ENCODE results near the gene AKT1S1.
"Not testable (repeated sequence)": the region's sequence is repeated elsewhere in the genome, so short reads cannot be mapped to it uniquely, and the experiment has no call there.

Gene AKT1S1

GRCh38 chr19:49877020-49877878, at the start of gene AKT1S1, which contains the start of gene TBC1D17:
AKT1S1 (minus strand) TSS chr19:49877355; CDS start chr19:49873295, 4,060 bp downstream.
TBC1D17 (plus strand) TSS chr19:49877702; CDS start chr19:49877724, 22 bp downstream.
- peak; percentile 100 for DNase-seq (ENCODE audit: low spot score)

GRCh38 chr19:49926515-49926914, 49.4 kb upstream of the AKT1S1 start:
- DNase-seq (ENCODE audit: low spot score) = no peak

GRCh38 chr19:49925486-49925885, 48.3 kb upstream of the AKT1S1 start:
- no peak for DNase-seq (ENCODE audit: low spot score)

- DNase-seq (ENCODE audit: low spot score) = not testable (repeated sequence)
Observed at GRCh38 chr19:49924881-49925210, 47.7 kb upstream of the AKT1S1 start.

DNA sequence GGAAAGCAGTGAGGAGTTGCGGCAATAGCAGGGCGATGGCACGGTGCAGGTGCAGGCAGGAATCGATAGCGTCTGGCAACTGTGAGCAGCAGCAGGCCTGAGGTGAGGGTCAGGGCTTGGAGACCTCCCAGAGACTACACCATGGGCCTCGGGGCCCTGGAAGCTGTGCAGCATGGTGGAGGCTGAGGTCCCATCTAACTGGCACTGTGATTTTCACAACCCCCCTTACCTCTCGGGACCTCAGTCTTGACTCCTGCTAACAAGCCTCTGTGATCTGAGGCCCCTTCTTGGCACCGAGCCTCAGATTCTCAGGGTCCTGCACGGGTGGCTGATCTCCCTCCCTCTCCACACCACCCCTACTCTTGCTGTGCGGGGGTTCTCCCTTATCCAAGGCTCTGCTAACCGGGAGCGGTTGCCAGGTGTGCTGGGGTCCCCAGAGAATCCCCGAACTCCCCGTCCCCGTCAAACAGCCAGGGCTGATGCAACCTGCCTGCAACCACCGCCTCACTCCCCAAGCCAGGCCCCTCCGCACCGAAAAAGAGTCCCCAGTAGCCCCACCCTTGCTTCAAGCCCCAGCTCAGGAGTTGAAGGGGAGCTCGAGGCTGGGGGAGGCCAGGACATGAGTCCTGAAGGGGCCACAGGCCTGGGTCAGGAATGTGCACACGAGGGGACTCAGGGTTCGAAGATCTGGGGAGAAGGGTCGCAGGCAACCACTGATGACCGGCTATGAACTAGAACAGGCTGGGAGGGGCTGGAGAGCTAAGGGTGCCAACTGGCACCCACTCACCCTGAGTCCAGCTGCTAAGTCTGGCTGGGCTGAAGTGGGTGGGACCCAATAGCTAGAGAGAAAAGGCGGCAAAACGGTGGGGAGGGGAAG, 47.1 kb upstream of the AKT1S1 start:
- no peak for DNase-seq (ENCODE audit: low spot score)

DNA sequence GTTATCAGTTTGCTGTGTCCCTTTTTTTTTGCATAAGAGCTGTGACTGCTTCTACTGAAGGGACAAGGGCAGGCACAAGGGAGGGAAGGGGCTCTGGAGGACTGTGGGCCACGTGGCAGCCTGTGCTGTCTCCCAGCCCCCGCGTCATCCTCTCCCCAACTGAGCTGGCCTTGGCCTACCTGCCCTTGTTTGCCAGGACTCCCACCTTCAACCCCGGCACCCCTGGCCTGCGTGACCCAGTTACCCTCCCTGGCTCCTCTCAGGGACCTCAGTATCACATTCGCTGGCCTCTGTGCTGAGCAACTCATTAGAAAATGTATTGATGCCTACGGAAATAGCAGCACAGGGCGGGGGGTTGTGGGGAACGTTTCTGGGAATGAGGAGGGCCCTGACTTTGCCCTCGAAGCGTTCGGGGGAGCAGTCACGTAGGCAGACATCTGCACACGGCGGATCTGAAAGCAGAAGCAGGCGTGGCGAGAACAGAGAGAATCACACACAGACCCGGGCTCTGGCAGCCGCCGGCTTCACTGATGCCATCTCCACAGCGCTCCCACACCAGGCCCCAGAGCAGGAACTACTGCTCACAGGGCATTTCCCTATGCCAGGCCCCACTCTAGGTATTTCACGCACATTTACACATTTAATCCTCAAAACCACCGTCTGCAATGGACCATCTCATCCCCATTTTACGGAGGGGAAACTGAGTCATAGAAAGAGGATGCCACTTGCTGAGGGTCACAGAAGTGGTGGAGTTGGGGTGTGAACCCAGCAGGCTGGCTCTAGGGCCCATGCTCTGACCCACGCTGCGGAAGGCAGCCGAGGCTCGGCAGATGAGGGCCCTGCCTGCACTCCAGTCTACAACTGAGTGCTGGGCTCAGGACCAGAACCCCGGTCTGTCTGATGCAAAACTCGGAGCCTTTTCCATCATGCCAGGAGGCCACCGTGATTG, 46.2 kb upstream of the AKT1S1 start:
- no peak for DNase-seq (ENCODE audit: low spot score)

DNA sequence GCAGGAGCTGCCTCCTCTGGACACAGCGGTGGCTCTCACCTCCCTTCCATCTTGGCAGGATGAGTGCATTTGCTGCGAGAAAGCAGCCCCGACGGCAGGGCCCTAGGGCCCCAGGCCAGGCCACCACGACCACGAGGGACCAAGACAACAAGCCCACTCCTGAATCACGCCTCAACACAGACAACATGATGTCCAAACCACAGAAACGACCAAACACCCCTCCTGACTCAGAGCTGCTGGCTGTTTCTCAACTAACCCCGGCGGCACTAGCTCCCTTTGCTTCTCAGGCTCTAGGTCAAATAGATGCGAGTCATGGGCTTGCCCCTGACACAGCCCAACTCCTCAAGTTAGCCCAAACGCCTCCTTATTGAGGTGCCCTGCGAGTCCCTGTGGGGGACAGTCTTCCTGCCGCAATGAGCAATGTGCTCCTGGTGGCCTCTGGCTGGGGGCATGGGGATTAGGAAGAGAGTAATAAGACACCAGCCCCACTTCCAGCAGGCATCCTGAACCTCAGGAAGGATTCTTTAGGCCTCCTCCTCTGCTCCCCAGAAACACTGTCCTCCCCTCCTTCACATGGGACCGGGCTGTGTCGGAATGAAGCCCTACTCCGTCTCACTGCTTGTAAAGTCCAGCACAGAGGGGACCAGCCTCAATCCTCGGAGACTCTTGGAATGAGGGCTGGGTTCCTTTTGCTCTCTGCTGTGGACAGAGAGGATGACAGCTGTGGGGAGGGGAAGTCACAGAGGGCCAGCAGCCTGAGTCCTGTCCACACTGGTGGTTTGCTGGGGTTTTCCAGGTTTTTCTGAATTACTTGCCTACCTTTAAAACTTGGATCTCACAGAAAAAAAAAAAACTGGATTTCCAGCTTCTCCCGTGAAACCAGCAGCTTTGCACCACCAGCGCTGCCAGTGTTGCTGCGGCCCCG, 45.0 kb upstream of the AKT1S1 start:
- peak; percentile 87 for DNase-seq (ENCODE audit: low spot score)

GRCh38 chr19:49920624-49921363, 43.6 kb upstream of the AKT1S1 start:
- DNase-seq (ENCODE audit: low spot score) = no peak

GRCh38 chr19:49918089-49918488, 40.9 kb upstream of the AKT1S1 start:
- no peak for DNase-seq (ENCODE audit: low spot score)

DNA sequence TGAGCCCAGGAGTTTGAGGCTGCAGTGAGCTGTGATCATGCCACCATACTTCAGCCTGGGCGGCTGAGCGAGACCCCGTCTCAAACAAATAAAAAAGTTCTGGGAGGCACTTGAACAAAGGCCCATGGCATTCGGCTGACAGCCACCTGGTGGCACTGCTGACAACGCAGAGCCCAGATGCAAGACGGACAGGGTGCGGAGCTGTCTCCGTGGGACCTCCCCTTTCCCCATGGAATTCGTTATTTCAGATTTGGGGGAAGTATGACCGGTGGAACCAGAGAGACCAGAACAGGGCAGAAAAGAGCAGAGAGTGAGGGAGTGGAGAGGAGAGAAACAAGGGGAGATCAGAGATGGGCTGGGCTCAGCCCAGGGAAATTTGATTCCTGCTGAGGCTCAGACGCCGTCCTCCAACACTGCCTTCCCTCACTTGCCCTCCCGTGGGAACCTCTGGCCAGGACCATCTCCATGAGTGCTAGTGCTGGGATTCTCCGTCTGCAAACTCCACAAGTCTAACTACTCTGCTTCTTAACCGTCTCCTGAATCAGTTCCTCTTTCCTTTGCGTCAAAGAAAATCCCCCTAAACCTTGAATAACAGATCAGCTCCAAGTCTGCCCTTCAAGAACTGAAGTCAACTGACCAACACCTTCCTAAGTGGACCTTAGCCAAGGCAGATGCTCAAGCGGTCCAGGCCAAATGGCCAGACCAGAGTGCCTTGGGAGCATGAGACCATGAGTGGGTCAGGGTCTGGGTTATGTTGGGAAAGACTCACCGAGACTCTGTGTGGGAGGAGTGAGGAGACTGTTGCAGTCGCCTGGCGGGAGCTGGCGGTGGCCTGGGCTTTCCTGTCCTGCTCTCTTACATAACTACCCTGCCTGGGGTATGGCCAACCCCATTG, 39.9 kb upstream of the AKT1S1 start:
- DNase-seq (ENCODE audit: low spot score) = no peak

DNA sequence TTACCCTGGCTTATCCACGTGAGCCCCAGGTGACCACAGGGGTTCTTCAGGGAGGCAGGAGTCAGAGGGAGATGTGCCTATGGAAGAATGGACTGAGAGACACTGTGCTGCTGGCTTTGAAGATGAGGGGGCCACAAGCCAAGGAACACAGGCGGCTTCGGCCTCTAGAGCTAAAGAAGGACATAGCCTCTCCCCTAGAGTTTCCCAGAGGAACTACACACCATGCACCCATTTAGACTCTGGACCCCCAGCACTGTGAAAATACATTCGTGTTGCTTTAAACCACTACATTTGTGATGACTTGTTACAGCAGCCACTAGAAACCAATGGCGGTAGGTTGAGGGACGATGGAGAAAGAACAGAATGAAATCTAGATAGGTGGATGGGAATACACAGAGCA, 38.1 kb upstream of the AKT1S1 start:
- DNase-seq (ENCODE audit: low spot score) = no peak

- no peak for DNase-seq (ENCODE audit: low spot score)
Observed at GRCh38 chr19:49913720-49914119, 36.6 kb upstream of the AKT1S1 start.

DNA sequence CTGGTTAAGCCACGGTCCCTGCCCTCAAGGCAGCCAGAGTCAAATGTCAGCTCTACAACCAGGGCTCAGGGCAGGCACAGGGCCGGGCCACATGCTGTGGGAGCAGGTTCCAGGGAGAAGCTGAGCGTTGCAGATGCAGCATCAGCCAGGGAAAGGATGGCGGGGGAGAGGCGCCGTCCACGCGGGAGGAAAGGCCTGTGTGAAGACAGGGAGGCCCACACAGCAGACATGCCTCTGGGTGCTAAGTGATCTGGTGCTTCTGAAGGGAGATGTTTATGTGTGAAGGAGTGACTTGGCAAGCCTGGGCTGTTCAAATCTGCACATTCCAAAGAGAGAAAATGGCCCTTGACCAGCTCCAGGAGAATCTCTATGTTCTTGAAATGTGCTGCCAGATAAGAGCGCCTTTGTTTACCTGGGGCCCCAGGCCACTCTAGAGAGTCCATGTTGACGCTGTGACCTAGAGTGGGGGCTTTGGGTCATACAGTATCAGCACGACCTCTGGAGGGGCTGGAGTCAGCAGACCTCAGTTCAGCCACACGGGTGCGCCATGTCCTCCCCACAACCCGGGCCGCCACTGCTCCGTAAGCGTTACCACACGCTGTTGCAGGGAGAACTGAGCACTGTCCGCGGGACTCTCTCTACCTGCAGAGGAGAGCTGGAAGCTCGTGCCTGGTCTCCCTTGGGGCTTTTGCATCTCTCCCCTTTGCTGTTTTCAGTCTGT, 36.0 kb upstream of the AKT1S1 start:
- DNase-seq (ENCODE audit: low spot score) = no peak

DNA sequence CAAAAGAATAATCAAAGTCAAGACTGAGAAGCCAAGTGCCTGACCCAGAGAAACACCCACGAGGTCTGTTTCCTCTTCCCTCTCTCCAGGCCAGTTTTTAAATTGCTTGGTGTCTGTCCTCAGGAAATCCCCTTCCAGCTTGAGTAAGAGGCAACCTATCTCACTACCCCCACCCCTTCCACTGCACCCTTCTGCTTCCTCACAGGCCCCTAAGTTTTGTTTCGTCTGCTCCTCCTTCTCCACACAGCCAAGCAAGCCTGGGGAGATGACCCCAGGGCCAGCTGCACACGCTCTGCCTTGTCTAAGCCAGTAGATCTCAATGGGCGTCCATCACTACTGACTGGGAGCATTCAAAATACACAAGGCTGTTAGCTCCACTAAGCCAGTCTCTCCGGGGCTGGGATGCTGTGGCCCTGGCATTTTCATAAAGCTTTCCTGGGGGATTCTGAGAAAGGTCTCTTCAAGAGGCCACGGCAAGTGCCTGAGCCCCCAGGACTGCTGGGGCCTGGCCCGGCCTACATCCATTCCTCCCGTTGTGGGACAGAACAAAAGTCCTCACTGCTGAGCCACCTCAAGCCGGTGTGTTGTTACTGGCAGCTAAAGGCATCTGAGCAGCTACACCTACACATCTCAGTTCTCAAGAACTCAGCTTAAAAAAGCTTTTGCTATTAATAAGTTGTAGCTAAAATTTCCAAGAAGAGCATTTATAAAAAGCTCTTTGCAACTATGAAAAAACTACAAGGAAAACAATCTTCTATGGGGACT, 34.4 kb upstream of the AKT1S1 start:
- DNase-seq (ENCODE audit: low spot score) = no peak

DNA sequence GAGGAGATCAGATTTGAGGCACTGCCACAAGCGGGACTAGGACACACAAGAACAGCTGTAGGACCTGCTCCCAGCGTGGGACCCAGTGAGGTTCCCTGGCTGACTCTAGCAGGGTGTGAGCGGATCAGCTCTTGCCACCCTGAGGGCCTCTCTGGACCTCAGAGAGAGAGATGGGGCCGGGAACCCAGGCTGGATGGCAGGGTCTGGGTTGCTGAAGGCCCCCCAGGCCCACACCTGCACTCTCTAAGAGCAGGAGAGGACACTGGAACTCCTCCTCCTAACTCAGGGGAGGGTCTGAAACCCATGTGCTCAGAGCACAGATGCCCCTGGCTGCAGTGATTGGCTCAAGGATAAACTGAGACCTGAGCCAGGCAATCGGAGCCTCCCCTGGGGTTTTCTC, 33.0 kb upstream of the AKT1S1 start:
- no peak for DNase-seq (ENCODE audit: low spot score)

- DNase-seq (ENCODE audit: low spot score) = no peak
Observed at GRCh38 chr19:49908480-49909420, 31.6 kb upstream of the AKT1S1 start.
